Adrenal gland (tissue), 12 donors: ENCODE data around the gene DBF4. TPM values are rescaled to one million over a fixed set of nuclear protein-coding genes. Genes with fewer than 3 reads are reported as not detected.
"Not testable (repeated sequence)": the region's sequence is repeated elsewhere in the genome, so short reads cannot be mapped to it uniquely, and the experiment has no call there.

Experiments
- DNase-seq, 7 donors: peaks; one replicate each; pipeline ENCODE4 v3.0.0-alpha.2; 2019 to 2020
- H3K27ac ChIP-seq, 5 donors: fragments of 200-600 bp; sonication (generic) in 4 of 5; 1 replicate in 3 of 5; 2 replicates in 2 of 5; pipeline versions ENCODE4 v1.5.1 to v1.8.0; 2016 to 2020; ENCODE audit warnings: mild to moderate bottlenecking in 1 of 5
- H3K27me3 ChIP-seq: fragments of 200-600 bp; 2 replicates; pipeline ENCODE4 v1.8.0; 2021
- H3K36me3 ChIP-seq, 2 donors: fragments of 200-600 bp; replicated peaks in 1 of 2; 1 replicate in 1 of 2; 2 replicates in 1 of 2; pipeline versions ENCODE4 v1.5.1 to v1.8.0; 2018 to 2022
- H3K4me1 ChIP-seq, 2 donors: fragments of 200-600 bp; replicated peaks in 1 of 2; 1 replicate in 1 of 2; 2 replicates in 1 of 2; pipeline versions ENCODE4 v1.5.1 to v1.8.0; 2018 to 2021
- H3K4me3 ChIP-seq, 4 donors: fragments of 200-600 bp; sonication (generic) in 3 of 4; one replicate each; pipeline ENCODE4 v1.5.1; 2016 to 2018
- H3K9me3 ChIP-seq, 3 donors: fragments of 200-600 bp; sonication (generic) in 1 of 3; replicated peaks in 1 of 3; 1 replicate in 2 of 3; 2 replicates in 1 of 3; pipeline versions ENCODE4 v1.5.1 to v1.8.0; 2016 to 2021
- POLR2A ChIP-seq, 2 donors: fragments of 450-650 bp; IDR thresholded peaks; one replicate each; pipeline ENCODE4 v1.6.1; 2017; ENCODE audit warnings: antibody characterized with exemption in 2 of 2, mild to moderate bottlenecking in 2 of 2, moderate library complexity in 1 of 2
- WGBS, 4 donors: extraction: QIAGEN DNeasy Blood & Tissue Kit in 2 of 4; methylation state at CpG; one replicate each; pipeline versions ENCODE4 v1.1.5 to v1.1.7; 2013 to 2017; 5-methylcytosine and 5-hydroxymethylcytosine counted together
- intact Hi-C, 2 donors: fragments of 100-400 bp; cut with DNase I; formaldehyde crosslinking; loops; one replicate each; pipeline versions ENCODE4 v1.14.1 to v1.15.0; 2022 to 2023
- polyA plus RNA-seq, 3 donors: library from polyadenylated mRNA; stranded (reverse); fragments of 200-250 nt in 2 of 3; fragments of 350-450 nt in 1 of 3; fragmentation: Illumina TruSeq in 1 of 3; extraction: RNeasy Lipid Tissue Mini Kit (QIAGEN cat#74804) in 1 of 3; gene quantifications; one replicate each; pipeline ENCODE4 v1.2.3, GENCODE V29; 2013 to 2014
- total RNA-seq, 9 donors: library from RNA; depleted of rRNA in 4 of 9; stranded (reverse); fragments of >200 nt in 4 of 9; fragments of 120-200 nt in 1 of 9; fragmentation: NEBNext Ultra II Directional in 1 of 9; extraction: Animal tissue kit (Norgen Biotek cat#: 25700) in 1 of 9; gene quantifications; one replicate each; pipeline versions ENCODE4 v1.1.0 to v1.2.4, GENCODE V29; 2013 to 2023
- TF ChIP-seq, protein P1 (sequence below), 6 experiments: fragments of 450-650 bp in 4 of 6; fragments of 200-600 bp in 2 of 6; sonication (generic) in 1 of 6; IDR thresholded peaks; 1 replicate in 5 of 6; 2 replicates in 1 of 6; pipeline versions ENCODE4 v1.5.1 to v1.8.0; 2016 to 2021; ENCODE audit warnings: antibody characterized with exemption in 6 of 6, mild to moderate bottlenecking in 2 of 6, moderate library complexity in 1 of 6
- donor health status: healthy with polysubstance abuse.
- donor health status: Bipolar disorder and iron deficiency.
- donor health status: DM: yes; HTN: yes; CAD: no.
- donor health status: DM: no; HTN: no; CAD: no.
- donor health status: DM: no; HTN: no; CAD: no.
- donor health status: DM: yes; HTN: yes; CAD: no.

DBF4 gene
- total and polyA plus RNA-seq, 12 donors, result 0.91 to 23.2 (median 7.2) TPM

GRCh38 chr7:87858417-87859100 is 17.7 kb upstream of the DBF4 start:
- no peak for DNase-seq
- no peak overlapping the region for H3K27ac ChIP-seq
- H3K4me1 ChIP-seq, result no peaks in the 10 kb centered on the region
- no peaks in the 10 kb centered on the region for H3K27me3 ChIP-seq
- WGBS, 4 donors, result 80 to 87% (median 82%) methylated on average over 3 of the region's 3 CpGs
- H3K9me3 ChIP-seq, result no peaks in the 10 kb centered on the region
- H3K36me3 ChIP-seq, result no peaks in the 10 kb centered on the region
- no peak for TF ChIP-seq POLR2A (IDR thresholded peaks at IDR 0.05)
- TF ChIP-seq, protein P1, sequence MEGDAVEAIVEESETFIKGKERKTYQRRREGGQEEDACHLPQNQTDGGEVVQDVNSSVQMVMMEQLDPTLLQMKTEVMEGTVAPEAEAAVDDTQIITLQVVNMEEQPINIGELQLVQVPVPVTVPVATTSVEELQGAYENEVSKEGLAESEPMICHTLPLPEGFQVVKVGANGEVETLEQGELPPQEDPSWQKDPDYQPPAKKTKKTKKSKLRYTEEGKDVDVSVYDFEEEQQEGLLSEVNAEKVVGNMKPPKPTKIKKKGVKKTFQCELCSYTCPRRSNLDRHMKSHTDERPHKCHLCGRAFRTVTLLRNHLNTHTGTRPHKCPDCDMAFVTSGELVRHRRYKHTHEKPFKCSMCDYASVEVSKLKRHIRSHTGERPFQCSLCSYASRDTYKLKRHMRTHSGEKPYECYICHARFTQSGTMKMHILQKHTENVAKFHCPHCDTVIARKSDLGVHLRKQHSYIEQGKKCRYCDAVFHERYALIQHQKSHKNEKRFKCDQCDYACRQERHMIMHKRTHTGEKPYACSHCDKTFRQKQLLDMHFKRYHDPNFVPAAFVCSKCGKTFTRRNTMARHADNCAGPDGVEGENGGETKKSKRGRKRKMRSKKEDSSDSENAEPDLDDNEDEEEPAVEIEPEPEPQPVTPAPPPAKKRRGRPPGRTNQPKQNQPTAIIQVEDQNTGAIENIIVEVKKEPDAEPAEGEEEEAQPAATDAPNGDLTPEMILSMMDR (IDR thresholded peaks at IDR 0.05), result no peak
- no peak overlapping the region for H3K4me3 ChIP-seq
- intact Hi-C loops, result no loop called here

GRCh38 chr7:87866089-87866488 is 10.2 kb upstream of the DBF4 start:
- TF ChIP-seq, protein P1 (IDR thresholded peaks at IDR 0.05), result no peak
- TF ChIP-seq POLR2A (IDR thresholded peaks at IDR 0.05), result no peak
- no peaks in the 10 kb centered on the region for H3K27me3 ChIP-seq
- intact Hi-C loops, result no loop called here
- H3K36me3 ChIP-seq, result no peaks in the 10 kb centered on the region
- no peaks in the 10 kb centered on the region for H3K4me1 ChIP-seq
- H3K4me3 ChIP-seq, result no peak overlapping the region
- peaks cover 0 to 9% (median 0%) of the 10 kb centered on the region in 3 donors for H3K9me3 ChIP-seq
- no peak for DNase-seq
- 92 to 100% (median 98%) methylated on average over 2 of the region's 2 CpGs for WGBS, 4 donors
- no peak overlapping the region for H3K27ac ChIP-seq

DNA sequence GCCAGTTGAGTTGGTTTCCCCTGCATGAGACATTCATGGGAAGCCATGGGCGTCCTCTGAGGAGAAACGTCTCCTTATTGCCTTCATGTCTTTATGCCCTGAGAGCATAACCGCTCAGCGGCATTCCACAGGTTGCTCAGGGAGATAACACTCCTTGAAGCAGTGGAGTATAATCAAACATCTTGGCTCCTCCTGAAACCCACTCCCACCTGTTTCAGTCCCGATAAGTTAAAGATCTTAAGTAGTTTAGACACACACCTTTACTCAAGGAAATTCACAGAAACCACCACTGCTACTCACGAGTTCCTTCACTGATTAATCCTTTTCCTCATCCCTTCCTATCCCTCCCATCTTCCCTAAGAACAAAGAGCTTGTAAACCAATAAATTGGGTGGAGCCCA is 9.8 kb upstream of the DBF4 start:
- 93 to 99% (median 98%) methylated on average over 6 of the region's 6 CpGs for WGBS, 4 donors
- H3K9me3 ChIP-seq, H3K4me3 ChIP-seq, H3K4me1 ChIP-seq, H3K36me3 ChIP-seq, DNase-seq, H3K27me3 ChIP-seq, intact Hi-C loops, H3K27ac ChIP-seq: not testable (repeated sequence)

DNA sequence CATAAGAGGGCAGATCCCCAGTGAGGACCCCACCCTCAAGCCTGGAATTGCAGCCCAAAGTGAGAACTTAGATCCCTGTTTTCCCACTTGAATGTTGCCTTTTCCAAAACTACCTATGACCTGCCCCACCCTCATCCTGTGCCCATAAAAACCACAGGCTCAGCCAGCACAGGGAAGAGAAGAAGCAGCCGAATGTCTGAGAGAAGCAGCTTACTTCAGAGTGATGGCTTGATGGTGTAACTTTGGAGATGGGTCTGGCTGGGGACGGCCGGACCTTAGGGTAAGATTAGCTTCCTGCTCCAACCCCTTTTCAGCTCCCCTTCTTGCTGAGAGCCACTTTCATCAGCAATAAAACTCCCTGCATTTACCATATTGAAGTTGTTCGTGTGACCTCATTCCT is 5.8 kb upstream of the DBF4 start:
- Histone ChIP-seq H3K9me3 (peaks cover 0 to 9% (median 5%) of the 10 kb centered on the region in 3 donors), H3K36me3 (no peaks in the 10 kb centered on the region), H3K27ac (no peak overlapping the region), H3K4me3 (no peak overlapping the region), H3K27me3 (no peaks in the 10 kb centered on the region), H3K4me1 (peaks cover 0 to 21% of the 10 kb centered on the region in 2 donors)
- WGBS, 4 donors, result 91 to 99% (median 96%) methylated on average over 4 of the region's 4 CpGs
- intact Hi-C loops, result no loop called here
- DNase-seq, result no peak
- TF ChIP-seq, protein P1 (IDR thresholded peaks at IDR 0.05), result no peak
- TF ChIP-seq POLR2A (IDR thresholded peaks at IDR 0.05), result no peak

GRCh38 chr7:87872346-87872745 is 3.9 kb upstream of the DBF4 start:
- WGBS, 4 donors, result 90 to 94% (median 92%) methylated on average over 5 of the region's 5 CpGs
- Histone ChIP-seq H3K4me3 (no peak overlapping the region), H3K36me3 (no peaks in the 10 kb centered on the region), H3K27me3 (no peaks in the 10 kb centered on the region), H3K27ac (no peak overlapping the region), H3K4me1 (peaks cover 0 to 23% of the 10 kb centered on the region in 2 donors), H3K9me3 (peaks cover 0 to 5% (median 0%) of the 10 kb centered on the region in 3 donors)
- intact Hi-C loops, result no loop called here
- no peak for DNase-seq
- TF ChIP-seq, protein P1 (IDR thresholded peaks at IDR 0.05), result no peak

DNA sequence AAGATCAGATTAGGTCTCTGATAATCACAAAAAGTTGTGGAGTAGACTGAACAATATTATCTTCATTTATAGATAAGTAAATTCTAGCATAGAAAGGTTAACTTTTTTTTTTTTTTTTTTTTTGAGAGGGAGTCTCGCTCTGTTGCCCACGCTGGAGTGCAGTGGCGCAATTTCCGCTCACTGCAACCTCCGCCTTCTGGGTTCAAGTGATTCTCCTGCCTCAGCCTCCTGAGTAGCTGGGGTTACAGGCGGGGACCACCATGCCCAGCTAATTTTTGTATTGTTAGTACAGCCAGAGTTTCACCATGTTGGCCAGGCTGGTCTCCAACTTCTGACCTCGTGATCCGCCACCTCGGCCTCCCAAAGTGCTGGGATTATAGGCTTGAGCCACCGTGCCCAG is 3.0 kb upstream of the DBF4 start:
- 85 to 92% (median 89%) methylated on average over 10 of the region's 10 CpGs for WGBS, 4 donors
- Histone ChIP-seq H3K4me1 (peaks cover 0 to 32% of the 10 kb centered on the region in 2 donors), H3K27ac (peak overlapping the region in 1 of 5 donors; percentile 52)
- H3K4me3 ChIP-seq, intact Hi-C loops, H3K36me3 ChIP-seq, H3K27me3 ChIP-seq, H3K9me3 ChIP-seq, DNase-seq: not testable (repeated sequence)
